Activated T-cell treated with anti-CD3 and anti-CD28 coated beads, Interleukin-2, amount 50 U/mL, for 24 hours (primary cell): ENCODE results near the gene CLBA1.
"Not testable (repeated sequence)": the region's sequence is repeated elsewhere in the genome, so short reads cannot be mapped to it uniquely, and the experiment has no call there.

Experiments
- DNase-seq: peaks from one replicate; pipeline ENCODE4 v3.0.0-alpha.2; 2020
- H3K27ac Mint-ChIP-seq: 2 replicates; pipeline ENCODE4 v1.8.0; 2020; ENCODE audit warnings: mild to moderate bottlenecking, mixed read lengths
- H3K27me3 Mint-ChIP-seq: 2 replicates; pipeline ENCODE4 v1.8.0; 2020; ENCODE audit warnings: mixed read lengths
- H3K36me3 Mint-ChIP-seq: 2 replicates; pipeline ENCODE4 v1.8.0; 2020; ENCODE audit warnings: low read depth, mixed read lengths
- H3K4me1 Mint-ChIP-seq: 2 replicates; pipeline ENCODE4 v1.8.0; 2020; ENCODE audit warnings: low read depth, mixed read lengths
- H3K4me3 Mint-ChIP-seq: 2 replicates; pipeline ENCODE4 v1.8.0; 2020; ENCODE audit warnings: mild to moderate bottlenecking, moderate library complexity, mixed read lengths
- H3K9me3 Mint-ChIP-seq: 2 replicates; pipeline ENCODE4 v1.8.0; 2020; ENCODE audit warnings: mixed read lengths

The CLBA1 gene

GRCh38 chr14:104985675-104986486, at the start of gene CLBA1:
CLBA1 (plus strand) TSS chr14:104985788; CDS start chr14:104986432, 644 bp downstream.
- Mint-ChIP-seq H3K4me3 (peak within 1 kb of the TSS; percentile 71), H3K27ac (peak within 1 kb of the TSS; percentile 67), H3K27me3 (no peaks in the 10 kb centered on the region), H3K4me1 (peaks cover 9% of the 10 kb centered on the region), H3K36me3 (no peaks in the 10 kb centered on the region), H3K9me3 (no peaks in the 10 kb centered on the region)
- no peak for DNase-seq

GRCh38 chr14:104935955-104936354, 49.6 kb upstream of the CLBA1 start:
- Mint-ChIP-seq H3K27ac (no peak overlapping the region), H3K4me1 (peaks cover 1% of the 10 kb centered on the region), H3K36me3 (no peaks in the 10 kb centered on the region), H3K27me3 (peaks cover 4% of the 10 kb centered on the region), H3K4me3 (no peak overlapping the region), H3K9me3 (no peaks in the 10 kb centered on the region)
- DNase-seq = peak; percentile 19

- Mint-ChIP-seq H3K9me3 (no peaks in the 10 kb centered on the region), H3K27ac (no peak overlapping the region), H3K36me3 (no peaks in the 10 kb centered on the region), H3K4me1 (peaks cover 1% of the 10 kb centered on the region), H3K4me3 (no peak overlapping the region), H3K27me3 (peaks cover 4% of the 10 kb centered on the region)
- DNase-seq = peak; percentile 18
Measured at GRCh38 chr14:104936361-104937155, 49.0 kb upstream of the CLBA1 start.

GRCh38 chr14:104937161-104937560, 48.4 kb upstream of the CLBA1 start:
- H3K27me3 Mint-ChIP-seq = peaks cover 4% of the 10 kb centered on the region
- no peak overlapping the region for H3K27ac Mint-ChIP-seq
- DNase-seq = peak; percentile 14
- no peaks in the 10 kb centered on the region for H3K9me3 Mint-ChIP-seq
- no peak overlapping the region for H3K4me3 Mint-ChIP-seq
- peaks cover 1% of the 10 kb centered on the region for H3K4me1 Mint-ChIP-seq
- no peaks in the 10 kb centered on the region for H3K36me3 Mint-ChIP-seq

GRCh38 chr14:104937694-104938365, 47.8 kb upstream of the CLBA1 start:
- H3K4me1 Mint-ChIP-seq = peaks cover 1% of the 10 kb centered on the region
- no peaks in the 10 kb centered on the region for H3K9me3 Mint-ChIP-seq
- no peak for DNase-seq
- H3K36me3 Mint-ChIP-seq = no peaks in the 10 kb centered on the region
- H3K4me3 Mint-ChIP-seq = no peak overlapping the region
- no peak overlapping the region for H3K27ac Mint-ChIP-seq
- peaks cover 4% of the 10 kb centered on the region for H3K27me3 Mint-ChIP-seq

- H3K36me3 Mint-ChIP-seq = no peaks in the 10 kb centered on the region
- no peaks in the 10 kb centered on the region for H3K9me3 Mint-ChIP-seq
- H3K4me1 Mint-ChIP-seq = peaks cover 1% of the 10 kb centered on the region
- no peak overlapping the region for H3K4me3 Mint-ChIP-seq
- H3K27ac Mint-ChIP-seq = no peak overlapping the region
- H3K27me3 Mint-ChIP-seq = peaks cover 4% of the 10 kb centered on the region
- DNase-seq = no peak
Measured at GRCh38 chr14:104938436-104938835, 47.2 kb upstream of the CLBA1 start.

GRCh38 chr14:104938960-104939359, 46.6 kb upstream of the CLBA1 start:
- H3K27ac Mint-ChIP-seq = no peak overlapping the region
- no peaks in the 10 kb centered on the region for H3K9me3 Mint-ChIP-seq
- H3K36me3 Mint-ChIP-seq = no peaks in the 10 kb centered on the region
- H3K4me3 Mint-ChIP-seq = no peak overlapping the region
- no peak for DNase-seq
- peaks cover 4% of the 10 kb centered on the region for H3K27me3 Mint-ChIP-seq
- H3K4me1 Mint-ChIP-seq = peaks cover 1% of the 10 kb centered on the region

GRCh38 chr14:104939666-104940410, 45.8 kb upstream of the CLBA1 start:
- DNase-seq = no peak
- Mint-ChIP-seq H3K27ac (no peak overlapping the region), H3K9me3 (no peaks in the 10 kb centered on the region), H3K4me3 (no peak overlapping the region), H3K27me3 (no peaks in the 10 kb centered on the region), H3K36me3 (no peaks in the 10 kb centered on the region), H3K4me1 (no peaks in the 10 kb centered on the region)

- no peaks in the 10 kb centered on the region for H3K4me1 Mint-ChIP-seq
- DNase-seq = peak; percentile 19
- H3K36me3 Mint-ChIP-seq = no peaks in the 10 kb centered on the region
- H3K9me3 Mint-ChIP-seq = no peaks in the 10 kb centered on the region
- H3K27ac Mint-ChIP-seq = no peak overlapping the region
- no peak overlapping the region for H3K4me3 Mint-ChIP-seq
- no peaks in the 10 kb centered on the region for H3K27me3 Mint-ChIP-seq
Measured at GRCh38 chr14:104940526-104941150, 45.0 kb upstream of the CLBA1 start.

GRCh38 chr14:104941508-104942365, 43.9 kb upstream of the CLBA1 start:
- H3K36me3 Mint-ChIP-seq = no peaks in the 10 kb centered on the region
- no peaks in the 10 kb centered on the region for H3K4me1 Mint-ChIP-seq
- H3K27ac Mint-ChIP-seq = no peak overlapping the region
- no peak overlapping the region for H3K4me3 Mint-ChIP-seq
- H3K9me3 Mint-ChIP-seq = no peaks in the 10 kb centered on the region
- no peak for DNase-seq
- H3K27me3 Mint-ChIP-seq = no peaks in the 10 kb centered on the region

GRCh38 chr14:104942586-104942985, 43.0 kb upstream of the CLBA1 start:
- DNase-seq = no peak
- Mint-ChIP-seq H3K4me3 (no peak overlapping the region), H3K9me3 (no peaks in the 10 kb centered on the region), H3K4me1 (no peaks in the 10 kb centered on the region), H3K27ac (no peak overlapping the region), H3K27me3 (no peaks in the 10 kb centered on the region), H3K36me3 (no peaks in the 10 kb centered on the region)

GRCh38 chr14:104943216-104944015, 42.2 kb upstream of the CLBA1 start:
- not testable (repeated sequence) for H3K27ac Mint-ChIP-seq, H3K9me3 Mint-ChIP-seq, H3K27me3 Mint-ChIP-seq, H3K4me1 Mint-ChIP-seq, DNase-seq, H3K4me3 Mint-ChIP-seq, H3K36me3 Mint-ChIP-seq

- not testable (repeated sequence) for H3K4me3 Mint-ChIP-seq, H3K27me3 Mint-ChIP-seq, H3K9me3 Mint-ChIP-seq, H3K4me1 Mint-ChIP-seq, H3K27ac Mint-ChIP-seq, DNase-seq, H3K36me3 Mint-ChIP-seq
Measured at GRCh38 chr14:104944016-104944308, 41.6 kb upstream of the CLBA1 start.
